Psoas muscle (tissue), 8 donors: ENCODE results near the gene SIK3. TPM values are rescaled to one million over a fixed set of nuclear protein-coding genes. Genes with fewer than 3 reads are reported as not detected.
A peak's percentile ranks its signal among the peaks of the same experiment; 100 is the strongest.

Experiments
- ATAC-seq, 4 donors: fragments of 200-7000 bp; cut with Tn5 transposase; one replicate each; pipeline ENCODE4 v1.9.1; 2020; ENCODE audit warnings: moderate library complexity in 3 of 4, mild to moderate bottlenecking in 2 of 4
- DNase-seq, 2 donors: peaks; one replicate each; pipeline ENCODE4 v3.0.0-alpha.2; 2020
- H3K27ac ChIP-seq: fragments of 200-600 bp; one replicate; pipeline ENCODE4 v1.8.0; 2022
- H3K27me3 ChIP-seq, 3 donors: fragments of 200-600 bp in 1 of 3; one replicate each; pipeline versions ENCODE4 v1.6.1 to v1.8.0; 2013 to 2022; ENCODE audit warnings: low read length in 2 of 3, mild to moderate bottlenecking in 2 of 3, moderate library complexity in 1 of 3; ENCODE audit not compliant: insufficient read depth in 3 of 3
- H3K36me3 ChIP-seq, 2 donors: fragments of 200-600 bp in 1 of 2; one replicate each; pipeline versions ENCODE4 v1.6.1 to v1.8.0; 2013 to 2022; ENCODE audit warnings: low read depth in 1 of 2, mild to moderate bottlenecking in 1 of 2, moderate library complexity in 1 of 2; ENCODE audit not compliant: insufficient read depth in 1 of 2
- H3K4me1 ChIP-seq: fragments of 200-600 bp; one replicate; pipeline ENCODE4 v1.8.0; 2022
- H3K4me3 ChIP-seq: fragments of 200-600 bp; one replicate; pipeline ENCODE4 v1.8.0; 2022; ENCODE audit warnings: mild to moderate bottlenecking
- H3K9me3 ChIP-seq: fragments of 200-600 bp; one replicate; pipeline ENCODE4 v1.8.0; 2022
- CTCF ChIP-seq: fragments of 200-600 bp; IDR thresholded peaks from one replicate; pipeline ENCODE4 v1.8.0; 2022; ENCODE audit warnings: antibody characterized with exemption
- WGBS, 3 donors: extraction: QIAGEN DNeasy Blood & Tissue Kit; methylation state at CpG; one replicate each; pipeline versions ENCODE4 v1.1.6 to v1.1.7; 2013; 5-methylcytosine and 5-hydroxymethylcytosine counted together
- intact Hi-C, 2 donors: fragments of 100-400 bp; cut with DNase I; formaldehyde crosslinking; loops; one replicate each; pipeline versions ENCODE4 v1.11.0 to v1.14.2; 2022
- polyA plus RNA-seq, 3 donors: library from polyadenylated mRNA; stranded (reverse); fragments of 200-250 nt; gene quantifications; one replicate each; pipeline ENCODE4 v1.2.3, GENCODE V29; 2013
- total RNA-seq, 4 donors: library from RNA; stranded (reverse); fragmentation: NEBNext Ultra II Directional in 2 of 4; extraction: Animal tissue kit (Norgen Biotek cat#: 25700) in 2 of 4; gene quantifications; one replicate each; pipeline versions ENCODE4 v1.2.1 to v1.2.4, GENCODE V29; 2021 to 2023
- donor health status: healthy with polysubstance abuse.
- donor health status: DM: no; HTN: no; CAD: no; lungs with moderate emphysema.
- donor health status: Bipolar disorder and iron deficiency.
- donor health status: healthy.
- donor health status: DM: yes; HTN: yes; CAD: no.
- donor health status: DM: no; HTN: no; CAD: no.
- donor health status: DM: no; HTN: no; CAD: no.
- donor health status: DM: yes; HTN: yes; CAD: no.

The SIK3 gene
- total and polyA plus RNA-seq, 7 donors = 16.3 to 47.4 (median 39.8) TPM

DNA sequence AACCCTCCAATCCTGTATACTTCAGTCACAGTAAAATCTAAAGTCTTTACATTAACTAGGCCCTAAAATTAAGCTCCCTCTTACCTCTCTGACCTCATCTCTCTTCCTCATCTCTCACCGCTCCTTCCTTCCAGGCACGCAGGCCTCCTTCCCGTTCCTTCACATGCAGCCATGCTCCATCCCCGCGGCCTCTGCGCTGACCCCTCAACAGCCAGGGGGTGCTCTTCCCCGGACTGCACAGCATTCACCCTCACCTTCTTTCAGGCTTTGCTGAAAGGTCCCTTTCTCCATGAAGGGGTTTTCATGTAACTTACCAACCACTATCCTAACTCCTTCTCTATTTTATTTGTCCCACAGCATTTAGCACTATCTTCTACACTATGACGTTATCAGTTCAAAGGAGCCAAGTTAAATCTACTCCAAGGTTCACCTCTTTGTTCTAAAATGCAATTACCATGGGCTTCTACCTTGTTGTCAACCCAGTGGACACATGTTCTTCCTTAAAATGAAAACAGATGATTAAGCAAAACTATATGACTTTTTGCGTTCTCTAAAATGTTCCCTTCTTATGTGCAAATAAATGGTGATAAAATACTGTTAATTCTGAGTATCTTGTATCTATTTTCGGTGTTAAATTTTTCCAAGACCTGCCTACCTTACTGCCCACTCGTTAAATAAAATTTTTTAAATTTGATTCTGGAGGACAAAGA, 203.0 kb downstream of the SIK3 start:
- peak; percentile 40 to 76 (median 70) for ATAC-seq
- 53 to 58% (median 56%) methylated on average over 11 of the region's 11 CpGs for WGBS, 3 donors
- H3K36me3 ChIP-seq = peaks cover 5 to 60% of the 10 kb centered on the region in 2 donors

DNA sequence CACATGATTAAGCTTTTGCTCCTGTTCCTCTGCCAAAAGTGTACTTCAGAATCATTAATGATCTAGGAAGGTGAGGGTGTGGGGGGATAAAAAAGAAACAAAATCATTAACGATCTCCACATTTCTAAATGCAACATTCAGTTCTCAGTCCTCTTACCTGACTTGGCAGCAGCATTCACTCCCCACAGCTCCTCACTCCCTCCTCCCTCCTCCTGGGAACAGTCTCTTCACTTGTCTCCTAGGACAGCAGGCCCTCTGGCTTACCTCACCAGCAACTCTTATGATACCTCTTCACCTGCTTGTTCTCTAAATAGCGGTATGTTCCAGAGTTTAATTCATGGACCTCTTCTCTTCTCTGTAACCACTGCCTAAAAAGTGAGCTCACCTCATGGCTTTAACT, 204.3 kb downstream of the SIK3 start:
- no peaks in the 10 kb centered on the region for H3K4me1 ChIP-seq
- intact Hi-C loops = no loop called here
- TF ChIP-seq CTCF = no peak
- H3K4me3 ChIP-seq = no peak overlapping the region
- WGBS, 3 donors = 86 to 89% (median 88%) methylated on average over 2 of the region's 2 CpGs
- H3K27ac ChIP-seq = no peak overlapping the region
- no peaks in the 10 kb centered on the region for H3K9me3 ChIP-seq
- DNase-seq (no peak), ATAC-seq (no peak)
- H3K27me3 ChIP-seq = no peaks in the 10 kb centered on the region
- H3K36me3 ChIP-seq = peaks cover 5 to 65% of the 10 kb centered on the region in 2 donors

More for the DNA sequence above, 203.0 kb downstream of the SIK3 start:
- peak; percentile 38 for TF ChIP-seq CTCF
- DNase-seq = no peak
- Histone ChIP-seq H3K4me3 (no peak overlapping the region), H3K27ac (no peak overlapping the region), H3K27me3 (no peaks in the 10 kb centered on the region), H3K9me3 (no peaks in the 10 kb centered on the region), H3K4me1 (peaks cover 1% of the 10 kb centered on the region)
- intact Hi-C loops = no loop called here

GRCh38 chr11:116893437-116893836, 204.8 kb downstream of the SIK3 start:
- no peak for TF ChIP-seq CTCF
- Histone ChIP-seq H3K9me3 (no peaks in the 10 kb centered on the region), H3K4me1 (no peaks in the 10 kb centered on the region), H3K27ac (no peak overlapping the region), H3K36me3 (peaks cover 5 to 65% of the 10 kb centered on the region in 2 donors), H3K4me3 (no peak overlapping the region), H3K27me3 (no peaks in the 10 kb centered on the region)
- DNase-seq (no peak), ATAC-seq (no peak)
- intact Hi-C loops = no loop called here
- 91 to 96% (median 93%) methylated on average over 3 of the region's 3 CpGs for WGBS, 3 donors

- H3K4me3 ChIP-seq = no peak overlapping the region
- no peaks in the 10 kb centered on the region for H3K27me3 ChIP-seq
- peaks cover 5 to 65% of the 10 kb centered on the region in 2 donors for H3K36me3 ChIP-seq
- H3K27ac ChIP-seq = no peak overlapping the region
- no peak for ATAC-seq
- no peaks in the 10 kb centered on the region for H3K9me3 ChIP-seq
- H3K4me1 ChIP-seq = peaks cover 4% of the 10 kb centered on the region
- 84 to 93% (median 90%) methylated on average over 2 of the region's 2 CpGs for WGBS, 3 donors
- DNase-seq = no peak
- intact Hi-C loops = no loop called here
- no peak for TF ChIP-seq CTCF
Observed at GRCh38 chr11:116892374-116892773, 205.9 kb downstream of the SIK3 start.

- no peak for DNase-seq
- 48 to 98% (median 70%) methylated on average over 2 of the region's 2 CpGs for WGBS, 3 donors
- ATAC-seq = no peak
- Histone ChIP-seq H3K36me3 (peaks cover 5 to 61% of the 10 kb centered on the region in 2 donors), H3K27me3 (no peaks in the 10 kb centered on the region), H3K27ac (no peak overlapping the region), H3K9me3 (no peaks in the 10 kb centered on the region), H3K4me1 (peaks cover 5% of the 10 kb centered on the region), H3K4me3 (no peak overlapping the region)
- intact Hi-C loops = no loop called here
- no peak for TF ChIP-seq CTCF
Observed at GRCh38 chr11:116891746-116892145, 206.5 kb downstream of the SIK3 start.
